Astrocyte (in vitro differentiated cells and primary cell): ENCODE measurements around the gene TSPEAR.

ENCODE experiments used
- EZH2 ChIP-seq: IDR thresholded peaks from 2 replicates; pipeline ENCODE4 v1.6.1; 2012; ENCODE audit warnings: mild to moderate bottlenecking, low read length, inconsistent platforms; ENCODE audit not compliant: insufficient read depth
- TF ChIP-seq, protein P1 (sequence below): IDR thresholded peaks from 2 replicates; pipeline ENCODE4 v1.5.1; 2011; ENCODE audit warnings: low read depth, mild to moderate bottlenecking, inconsistent platforms, low read length, moderate library complexity; ENCODE audit not compliant: insufficient read depth

DNA sequence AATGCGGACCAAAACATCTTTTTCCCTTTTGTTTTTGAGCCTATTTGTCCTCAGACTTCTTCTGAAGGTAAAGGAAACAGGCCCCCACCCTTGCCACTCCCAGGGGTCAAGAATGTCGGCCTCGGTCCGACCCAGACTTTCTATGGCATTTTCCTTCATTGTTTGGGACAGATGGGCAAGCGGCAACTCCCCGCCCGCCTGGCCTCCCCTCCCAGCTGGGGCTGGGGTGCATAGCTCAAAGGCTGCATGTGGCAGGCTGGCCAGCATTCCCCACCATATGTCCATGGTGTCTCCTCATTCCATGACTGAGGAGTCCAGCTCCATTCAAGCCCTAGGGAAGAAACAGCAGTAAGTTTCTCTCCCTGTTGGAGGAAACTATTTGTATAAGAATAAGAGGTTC is 29.4 kb upstream of the TSPEAR start:
- TF ChIP-seq, protein P1, sequence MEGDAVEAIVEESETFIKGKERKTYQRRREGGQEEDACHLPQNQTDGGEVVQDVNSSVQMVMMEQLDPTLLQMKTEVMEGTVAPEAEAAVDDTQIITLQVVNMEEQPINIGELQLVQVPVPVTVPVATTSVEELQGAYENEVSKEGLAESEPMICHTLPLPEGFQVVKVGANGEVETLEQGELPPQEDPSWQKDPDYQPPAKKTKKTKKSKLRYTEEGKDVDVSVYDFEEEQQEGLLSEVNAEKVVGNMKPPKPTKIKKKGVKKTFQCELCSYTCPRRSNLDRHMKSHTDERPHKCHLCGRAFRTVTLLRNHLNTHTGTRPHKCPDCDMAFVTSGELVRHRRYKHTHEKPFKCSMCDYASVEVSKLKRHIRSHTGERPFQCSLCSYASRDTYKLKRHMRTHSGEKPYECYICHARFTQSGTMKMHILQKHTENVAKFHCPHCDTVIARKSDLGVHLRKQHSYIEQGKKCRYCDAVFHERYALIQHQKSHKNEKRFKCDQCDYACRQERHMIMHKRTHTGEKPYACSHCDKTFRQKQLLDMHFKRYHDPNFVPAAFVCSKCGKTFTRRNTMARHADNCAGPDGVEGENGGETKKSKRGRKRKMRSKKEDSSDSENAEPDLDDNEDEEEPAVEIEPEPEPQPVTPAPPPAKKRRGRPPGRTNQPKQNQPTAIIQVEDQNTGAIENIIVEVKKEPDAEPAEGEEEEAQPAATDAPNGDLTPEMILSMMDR, result no peak
- no peak for TF ChIP-seq EZH2
